EL (cell line): ENCODE measurements around the gene LRPAP1.
"Not testable (repeated sequence)": the region's sequence is repeated elsewhere in the genome, so short reads cannot be mapped to it uniquely, and the experiment has no call there.

ENCODE experiments used
- DNase-seq: peaks from one replicate; pipeline ENCODE4 v3.0.0-alpha.2; 2016

LRPAP1 gene

GRCh38 chr4:3517731-3518510 is 14.3 kb downstream of the LRPAP1 start:
- no peak for DNase-seq

GRCh38 chr4:3516836-3517730 is 15.1 kb downstream of the LRPAP1 start:
- DNase-seq = no peak

- no peak for DNase-seq
These were observed 16.0 kb downstream of the LRPAP1 start for GRCh38 chr4:3516061-3516835.

GRCh38 chr4:3515646-3516045 is 16.6 kb downstream of the LRPAP1 start:
- DNase-seq = no peak

- DNase-seq = no peak
These were observed 17.3 kb downstream of the LRPAP1 start for GRCh38 chr4:3514806-3515501.

- no peak for DNase-seq
These were observed 17.9 kb downstream of the LRPAP1 start for GRCh38 chr4:3514221-3514780.

- no peak for DNase-seq
These were observed 18.4 kb downstream of the LRPAP1 start for GRCh38 chr4:3513807-3514206.

GRCh38 chr4:3512719-3513118 is 19.5 kb downstream of the LRPAP1 start:
- DNase-seq = no peak

- DNase-seq = no peak
These were observed 19.9 kb downstream of the LRPAP1 start for GRCh38 chr4:3512279-3512678.

- DNase-seq = not testable (repeated sequence)
These were observed 20.6 kb downstream of the LRPAP1 start for GRCh38 chr4:3511601-3512000.

GRCh38 chr4:3511187-3511586 is 21.0 kb downstream of the LRPAP1 start:
- no peak for DNase-seq

GRCh38 chr4:3510481-3510880 is 21.7 kb downstream of the LRPAP1 start:
- no peak for DNase-seq

GRCh38 chr4:3508542-3508941 is 23.7 kb downstream of the LRPAP1 start:
- DNase-seq = no peak

GRCh38 chr4:3505231-3505630 is 27.0 kb downstream of the LRPAP1 start:
- no peak for DNase-seq

GRCh38 chr4:3502941-3503936 is 29.0 kb downstream of the LRPAP1 start:
- DNase-seq = no peak

GRCh38 chr4:3501825-3502425 is 30.3 kb downstream of the LRPAP1 start:
- DNase-seq = no peak

- no peak for DNase-seq
These were observed 30.9 kb downstream of the LRPAP1 start for GRCh38 chr4:3501126-3501824.

- DNase-seq = no peak
These were observed 31.6 kb downstream of the LRPAP1 start for GRCh38 chr4:3500634-3501101.

GRCh38 chr4:3500111-3500510 is 32.1 kb downstream of the LRPAP1 start:
- no peak for DNase-seq

GRCh38 chr4:3499710-3500109 is 32.5 kb downstream of the LRPAP1 start:
- no peak for DNase-seq
